ENCODE results near the gene ACLY. TPM values are rescaled to one million over a fixed set of nuclear protein-coding genes. Genes with fewer than 3 reads are reported as not detected.

ACLY gene
- total RNA-seq, 1 donor from 2014 or later, result 241 TPM

DNA sequence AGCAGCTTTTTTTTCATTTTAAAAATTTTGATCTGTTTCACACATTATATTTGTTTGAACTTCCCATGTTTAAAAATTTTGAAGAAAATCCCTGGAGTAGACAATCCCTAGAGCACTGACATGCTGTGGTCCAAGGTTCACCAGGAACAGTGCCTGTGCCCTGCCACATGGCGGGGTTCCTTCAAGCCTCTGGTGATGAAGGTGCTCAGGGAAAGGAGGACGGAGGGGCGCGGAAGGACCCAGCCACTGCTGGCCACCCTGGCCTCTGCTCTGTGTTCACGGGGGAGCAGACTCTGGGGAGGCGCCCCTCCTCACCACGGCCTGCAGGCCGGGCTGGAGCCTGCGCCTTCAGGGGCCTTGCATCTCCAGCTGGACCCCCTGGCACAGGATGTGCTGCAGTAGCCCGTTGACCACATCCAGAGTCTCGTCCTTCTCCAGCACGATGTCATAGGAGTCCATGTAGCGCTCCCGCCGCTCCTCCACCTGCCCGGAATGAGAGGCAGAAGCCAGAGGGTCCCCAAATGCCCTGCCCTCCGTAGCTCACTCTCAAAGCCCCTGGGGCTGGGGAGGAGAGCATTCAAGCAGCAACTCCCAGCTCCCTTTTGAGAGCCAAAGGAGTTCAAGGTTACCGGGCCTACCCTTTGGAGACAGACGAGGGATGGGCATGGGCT lies 93.4 kb downstream of the ACLY start:
- Histone ChIP-seq H3K27me3 (ENCODE audit: control insufficient read depth, insufficient read depth, low read length) (no peaks in the 10 kb centered on the region), H3K4me3 (ENCODE audit: low read depth, low read length) (no peak overlapping the region), H3K36me3 (ENCODE audit: control insufficient read depth, insufficient read depth, low read length) (no peaks in the 10 kb centered on the region)
- TF ChIP-seq CTCF (IDR thresholded peaks at IDR 0.05; ENCODE audit: insufficient read depth, low read length, poor library complexity, severe bottlenecking), result no peak
- no peak for DNase-seq (ENCODE audit: low read depth)

- DNase-seq (ENCODE audit: low read depth), result no peak
- no peaks in the 10 kb centered on the region for H3K36me3 ChIP-seq (ENCODE audit: control insufficient read depth, insufficient read depth, low read length)
- H3K27me3 ChIP-seq (ENCODE audit: control insufficient read depth, insufficient read depth, low read length), result no peaks in the 10 kb centered on the region
- H3K4me3 ChIP-seq (ENCODE audit: low read depth, low read length), result no peak overlapping the region
- no peak for TF ChIP-seq CTCF (IDR thresholded peaks at IDR 0.05; ENCODE audit: insufficient read depth, low read length, poor library complexity, severe bottlenecking)
These were observed 94.7 kb downstream of the ACLY start for GRCh38 chr17:41824086-41824485.

DNA sequence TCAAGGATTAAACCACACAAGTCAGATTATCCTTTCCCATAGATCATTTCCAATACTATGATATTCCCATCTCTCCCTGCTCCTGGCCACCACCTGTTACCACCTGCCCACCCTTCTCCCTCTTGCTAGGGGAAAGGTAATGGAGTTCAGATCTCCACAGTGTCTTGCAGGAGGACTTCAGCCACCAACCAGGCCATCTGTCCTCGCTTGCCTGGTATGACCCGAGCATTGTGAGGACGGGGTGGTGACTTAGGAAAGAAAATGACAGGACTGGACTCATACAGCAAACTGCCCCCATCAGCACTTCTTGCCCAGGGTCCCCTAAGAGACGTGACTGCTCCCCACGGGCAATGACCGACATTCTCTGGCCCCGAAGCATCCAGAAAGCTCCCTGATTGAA lies 95.2 kb downstream of the ACLY start:
- TF ChIP-seq CTCF (IDR thresholded peaks at IDR 0.05; ENCODE audit: insufficient read depth, low read length, poor library complexity, severe bottlenecking), result no peak
- no peaks in the 10 kb centered on the region for H3K36me3 ChIP-seq (ENCODE audit: control insufficient read depth, insufficient read depth, low read length)
- no peaks in the 10 kb centered on the region for H3K27me3 ChIP-seq (ENCODE audit: control insufficient read depth, insufficient read depth, low read length)
- H3K4me3 ChIP-seq (ENCODE audit: low read depth, low read length), result no peak overlapping the region
- no peak for DNase-seq (ENCODE audit: low read depth)

GRCh38 chr17:41823141-41823524 lies 95.6 kb downstream of the ACLY start:
- Histone ChIP-seq H3K4me3 (ENCODE audit: low read depth, low read length) (no peak overlapping the region), H3K27me3 (ENCODE audit: control insufficient read depth, insufficient read depth, low read length) (no peaks in the 10 kb centered on the region), H3K36me3 (ENCODE audit: control insufficient read depth, insufficient read depth, low read length) (no peaks in the 10 kb centered on the region)
- DNase-seq (ENCODE audit: low read depth), result no peak
- TF ChIP-seq CTCF (IDR thresholded peaks at IDR 0.05; ENCODE audit: insufficient read depth, low read length, poor library complexity, severe bottlenecking), result no peak

DNA sequence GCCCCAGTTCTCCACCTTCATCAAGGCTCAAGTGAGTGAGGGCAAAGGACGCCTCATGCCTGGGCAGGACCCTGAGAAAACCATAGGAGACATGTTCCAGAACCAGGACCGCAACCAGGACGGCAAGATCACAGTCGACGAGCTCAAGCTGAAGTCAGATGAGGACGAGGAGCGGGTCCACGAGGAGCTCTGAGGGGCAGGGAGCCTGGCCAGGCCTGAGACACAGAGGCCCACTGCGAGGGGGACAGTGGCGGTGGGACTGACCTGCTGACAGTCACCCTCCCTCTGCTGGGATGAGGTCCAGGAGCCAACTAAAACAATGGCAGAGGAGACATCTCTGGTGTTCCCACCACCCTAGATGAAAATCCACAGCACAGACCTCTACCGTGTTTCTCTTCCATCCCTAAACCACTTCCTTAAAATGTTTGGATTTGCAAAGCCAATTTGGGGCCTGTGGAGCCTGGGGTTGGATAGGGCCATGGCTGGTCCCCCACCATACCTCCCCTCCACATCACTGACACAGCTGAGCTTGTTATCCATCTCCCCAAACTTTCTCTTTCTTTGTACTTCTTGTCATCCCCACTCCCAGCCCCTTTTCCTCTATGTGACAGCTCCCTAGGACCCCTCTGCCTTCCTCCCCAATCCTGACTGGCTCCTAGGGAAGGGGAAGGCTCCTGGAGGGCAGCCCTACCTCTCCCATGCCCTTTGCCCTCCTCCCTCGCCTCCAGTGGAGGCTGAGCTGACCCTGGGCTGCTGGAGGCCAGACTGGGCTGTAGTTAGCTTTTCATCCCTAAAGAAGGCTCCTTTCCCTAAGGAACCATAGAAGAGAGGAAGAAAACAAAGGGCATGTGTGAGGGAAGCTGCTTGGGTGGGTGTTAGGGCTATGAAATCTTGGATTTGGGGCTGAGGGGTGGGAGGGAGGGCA lies 96.3 kb downstream of the ACLY start:
- H3K27me3 ChIP-seq (ENCODE audit: control insufficient read depth, insufficient read depth, low read length), result no peaks in the 10 kb centered on the region
- no peak for DNase-seq (ENCODE audit: low read depth)
- no peaks in the 10 kb centered on the region for H3K36me3 ChIP-seq (ENCODE audit: control insufficient read depth, insufficient read depth, low read length)
- no peak overlapping the region for H3K4me3 ChIP-seq (ENCODE audit: low read depth, low read length)
- no peak for TF ChIP-seq CTCF (IDR thresholded peaks at IDR 0.05; ENCODE audit: insufficient read depth, low read length, poor library complexity, severe bottlenecking)

Measured in kidney epithelial cell (primary cell).